HepG2 (cell line): ENCODE measurements around the gene SLC16A9. TPM values are rescaled to one million over a fixed set of nuclear protein-coding genes. Genes with fewer than 3 reads are reported as not detected.

ENCODE experiments used
- ATAC-seq: fragments of 200-7000 bp; cut with Tn5 transposase; 3 replicates; pipeline ENCODE4 v1.9.1; 2020; ENCODE audit warnings: mild to moderate bottlenecking, moderate library complexity
- BruUV-seq: library from RNA; stranded (reverse); fragments of 400-500 nt; replicated peaks from 2 replicates; lab custom pipeline; 2021; lab: Mats Ljungman, UMichigan
- CTCF ChIA-PET: fragments of 300-600 bp; formaldehyde crosslinking; extraction: SDS; loops from one replicate; lab custom pipeline; 2021; ENCODE audit warnings: low total read pairs, inconsistent platforms, low intra/inter-chr PET ratio; lab: Yijun Ruan, JAX
- POLR2A ChIA-PET: fragments of 350-600 bp; sonication (Branson Sonifier 250); formaldehyde crosslinking; loops from one replicate; lab custom pipeline; 2020; ENCODE audit warnings: antibody characterized with exemption, inconsistent platforms; lab: Yijun Ruan, JAX
- DNase-seq: peaks from one replicate; pipeline ENCODE4 v3.0.0-alpha.2; 2015; ENCODE audit warnings: low spot score
- FAIRE-seq: peaks from 3 replicates; lab custom pipeline; 2011; peaks lifted over from hg19 to GRCh38; lab: Jason Lieb, UNC
- H2AFZ ChIP-seq: one replicate; pipeline ENCODE4 v1.6.1; 2011; ENCODE audit warnings: low read length, inconsistent platforms
- H3K27ac ChIP-seq: fragments of 300-600 bp; 3 replicates; pipeline ENCODE4 v1.8.0; 2011; ENCODE audit warnings: mixed run types, mild to moderate bottlenecking, mixed read lengths, low read length, inconsistent platforms; ENCODE audit not compliant: insufficient read depth; ENCODE audit errors: extremely low read length
- H3K27me3 ChIP-seq, 2 experiments: fragments of 200-600 bp in 1 of 2; 2 replicates in 1 of 2; 3 replicates in 1 of 2; pipeline versions ENCODE4 v1.6.0 to v1.8.0; 2011; ENCODE audit warnings: low read length in 2 of 2, mild to moderate bottlenecking in 2 of 2, moderate library complexity in 2 of 2, inconsistent platforms in 1 of 2; ENCODE audit not compliant: insufficient read depth in 2 of 2, control insufficient read depth in 1 of 2
- H3K36me3 ChIP-seq, 2 experiments: fragments of 200-600 bp in 1 of 2; replicated peaks in 1 of 2; 2 replicates in 1 of 2; 3 replicates in 1 of 2; pipeline versions ENCODE4 v1.5.1 to v1.8.0; 2011; ENCODE audit warnings: low read length in 2 of 2, inconsistent platforms in 1 of 2; ENCODE audit not compliant: insufficient read depth in 2 of 2, control insufficient read depth in 1 of 2
- H3K4me1 ChIP-seq: 2 replicates; pipeline ENCODE4 v1.5.1; 2012; ENCODE audit warnings: low read length, inconsistent platforms; ENCODE audit not compliant: insufficient read depth
- H3K4me2 ChIP-seq: 2 replicates; pipeline ENCODE4 v1.6.0; 2011; ENCODE audit warnings: low read depth, low read length, inconsistent platforms
- H3K4me3 ChIP-seq, 3 experiments: fragments of 200-600 bp in 1 of 3; sonication (generic), shearing (Covaris generic) in 1 of 3; replicated peaks in 1 of 3; 2 replicates each; pipeline ENCODE4 v1.5.1; 2011 to 2016; ENCODE audit warnings: low read length in 3 of 3, inconsistent platforms in 2 of 3, low read depth in 2 of 3, mild to moderate bottlenecking in 2 of 3, control low read depth in 1 of 3, mixed read lengths in 1 of 3; ENCODE audit not compliant: insufficient read depth in 1 of 3
- H3K79me2 ChIP-seq: one replicate; pipeline ENCODE4 v1.6.1; 2011; ENCODE audit warnings: low read length, inconsistent platforms; ENCODE audit not compliant: insufficient read depth
- H3K9ac ChIP-seq: 2 replicates; pipeline ENCODE4 v1.6.0; 2011; ENCODE audit warnings: mild to moderate bottlenecking, low read depth, low read length, inconsistent platforms; ENCODE audit not compliant: insufficient read depth
- H3K9me3 ChIP-seq: 2 replicates; pipeline ENCODE4 v1.5.1; 2012; ENCODE audit warnings: mild to moderate bottlenecking, low read length
- H4K20me1 ChIP-seq: 2 replicates; pipeline ENCODE4 v1.6.0; 2011; ENCODE audit warnings: inconsistent platforms, mild to moderate bottlenecking, low read length, moderate library complexity; ENCODE audit not compliant: insufficient read depth
- FOXO4 ChIP-seq: sonication (generic); formaldehyde crosslinking; conservative IDR thresholded peaks from 2 replicates; pipeline ENCODE4 v1.8.1; 2023; ENCODE audit warnings: missing genetic modification reagents
- MAX ChIP-seq: IDR thresholded peaks from 2 replicates; pipeline ENCODE4 v1.6.1; 2012; ENCODE audit warnings: inconsistent platforms
- MED13 ChIP-seq: sonication (generic); formaldehyde crosslinking; IDR thresholded peaks from 2 replicates; pipeline ENCODE4 v1.5.0; 2020; ENCODE audit warnings: missing genetic modification reagents
- ZSCAN20 ChIP-seq: sonication (generic); formaldehyde crosslinking; IDR thresholded peaks from 2 replicates; pipeline ENCODE4 v1.4.0; 2020; ENCODE audit warnings: missing genetic modification reagents, mild to moderate bottlenecking, borderline replicate concordance
- WGBS: methylation state at CpG from one replicate; pipeline ENCODE4 v1.1.6; 2017; ENCODE audit warnings: low lambda C conversion rate; 5-methylcytosine and 5-hydroxymethylcytosine counted together
- in situ Hi-C: cut with HindIII; loops from 2 replicates; pipeline ENCODE4 v1.10.0; 2017; ENCODE audit warnings: low pct_unique_long_range_greater_than_20kb; ENCODE audit not compliant: extremely low pct_ligation_motif_present
- intact Hi-C: fragments of 100-400 bp; cut with micrococcal nuclease; formaldehyde crosslinking; loops from one replicate; pipeline ENCODE4 v1.10.0; 2022; ENCODE audit not compliant: unreplicated experiment
- polyA plus RNA-seq, 8 experiments: library from polyadenylated mRNA; depleted of rRNA in 3 of 8; stranded (reverse) in 7 of 8; unstranded in 1 of 8; fragments of >200 nt; fragmentation: Illumina TruSeq in 4 of 8; extraction: Trizol in 4 of 8; gene quantifications; 2 replicates each; pipeline versions ENCODE4 v1.2.1 to v1.2.3, GENCODE V29; 2011 to 2016; ENCODE audit warnings: low read depth in 4 of 8, missing spikeins in 1 of 8, mixed read lengths in 1 of 8; ENCODE audit not compliant: insufficient read depth in 1 of 8
- total RNA-seq, 5 experiments: library from RNA; depleted of rRNA; stranded (reverse); fragments of >200 nt; fragmentation: Illumina TruSeq; extraction: Trizol; gene quantifications; 2 replicates each; pipeline ENCODE4 v1.2.3, GENCODE V29; 2016; ENCODE audit warnings: low read depth in 1 of 5

Gene SLC16A9
- total and polyA plus RNA-seq, 2 of the 13 experiments (the other 11 are each of a cell fraction or from before 2014, with no cell fraction given): 0.01 to 0.09 TPM

- TF ChIP-seq MED13 (CRISPR knock-in tag): no peak
These were observed 87.1 kb downstream of the SLC16A9 start (continued) for GRCh38 chr10:59622320-59623132.

- in situ Hi-C loops: loop anchor here (5.0 to 10.0 kb wide), 2 partner anchors 667 to 839 kb away; no protein-coding TSS in a partner anchor
- TF ChIP-seq ZSCAN20 (no peak), FOXO4 (CRISPR knock-in tag) (0 out of 2 replicates have a peak, but pooled peaks have one; percentile 20), MAX (no peak)
- TF ChIP-seq, all 625 proteins: peak for 1
- Histone ChIP-seq H3K4me1 (no peaks in the 10 kb centered on the region), H3K9me3 (no peaks in the 10 kb centered on the region), H3K27ac (no peak overlapping the region), H3K4me2 (no peak overlapping the region), H2AFZ (no peak overlapping the region), H3K36me3 (no peaks in the 10 kb centered on the region), H4K20me1 (no peaks in the 10 kb centered on the region), H3K27me3 (no peaks in the 10 kb centered on the region; a peak in 1 of 5 replicates), H3K79me2 (no peaks in the 10 kb centered on the region), H3K4me3 (no peak overlapping the region), H3K9ac (no peak overlapping the region)
- FAIRE-seq (no peak), DNase-seq (no peak), ATAC-seq (no peak)
- CTCF ChIA-PET: interaction anchor here (1.0 to 2.5 kb wide), 4 partner anchors 188 to 841 kb away, joined by 3 to 12 read pairs (median 3); no protein-coding TSS in a partner anchor
- BruUV-seq: no TSS peak
- intact Hi-C loops: loop anchor here (1.0 to 10.0 kb wide), 3 partner anchors 667 to 839 kb away; no protein-coding TSS in a partner anchor
- WGBS: 100% methylated on average over 1 of the region's 1 CpG
- POLR2A ChIA-PET: no interaction called here
These were observed 87.9 kb downstream of the SLC16A9 start for GRCh38 chr10:59621771-59622170.
